ENCODE results near the gene PLXNA2.

The PLXNA2 gene

DNA sequence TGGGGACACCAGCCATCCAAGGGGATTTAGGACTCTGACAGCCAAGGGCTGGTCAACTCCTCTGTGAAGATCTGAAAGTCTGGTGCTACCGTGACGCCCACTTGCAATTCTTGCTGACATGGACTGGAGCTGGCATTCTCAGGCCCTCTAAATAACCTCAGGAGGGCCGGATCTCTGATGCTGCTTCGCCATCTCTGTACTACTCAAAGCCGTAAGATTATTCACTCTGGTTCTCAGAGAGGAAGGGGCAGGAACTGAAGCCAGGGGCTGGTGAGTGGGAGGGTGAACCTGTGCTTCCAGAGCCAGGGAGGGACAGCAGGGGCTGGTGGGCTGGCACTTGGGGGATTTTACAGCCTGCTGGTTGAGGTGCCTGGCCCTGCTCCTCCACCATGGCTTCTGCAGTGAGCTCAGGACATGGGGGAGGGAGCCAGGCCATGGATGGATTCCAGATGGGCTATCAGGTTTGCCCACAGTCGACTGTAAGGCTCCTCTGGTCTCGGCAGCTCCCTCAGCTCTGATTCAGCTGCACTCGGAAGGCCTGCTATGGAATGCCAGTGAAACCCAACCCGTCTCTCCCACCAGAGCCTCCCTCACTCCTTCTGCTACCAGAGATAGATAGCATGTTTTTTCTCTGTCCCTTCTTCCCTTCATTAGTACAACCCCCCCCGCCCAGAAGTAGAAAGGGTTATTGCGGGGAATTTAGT lies 84.5 kb downstream of the PLXNA2 start:
- DNase-seq (ENCODE audit: low spot score), result no peak

DNA sequence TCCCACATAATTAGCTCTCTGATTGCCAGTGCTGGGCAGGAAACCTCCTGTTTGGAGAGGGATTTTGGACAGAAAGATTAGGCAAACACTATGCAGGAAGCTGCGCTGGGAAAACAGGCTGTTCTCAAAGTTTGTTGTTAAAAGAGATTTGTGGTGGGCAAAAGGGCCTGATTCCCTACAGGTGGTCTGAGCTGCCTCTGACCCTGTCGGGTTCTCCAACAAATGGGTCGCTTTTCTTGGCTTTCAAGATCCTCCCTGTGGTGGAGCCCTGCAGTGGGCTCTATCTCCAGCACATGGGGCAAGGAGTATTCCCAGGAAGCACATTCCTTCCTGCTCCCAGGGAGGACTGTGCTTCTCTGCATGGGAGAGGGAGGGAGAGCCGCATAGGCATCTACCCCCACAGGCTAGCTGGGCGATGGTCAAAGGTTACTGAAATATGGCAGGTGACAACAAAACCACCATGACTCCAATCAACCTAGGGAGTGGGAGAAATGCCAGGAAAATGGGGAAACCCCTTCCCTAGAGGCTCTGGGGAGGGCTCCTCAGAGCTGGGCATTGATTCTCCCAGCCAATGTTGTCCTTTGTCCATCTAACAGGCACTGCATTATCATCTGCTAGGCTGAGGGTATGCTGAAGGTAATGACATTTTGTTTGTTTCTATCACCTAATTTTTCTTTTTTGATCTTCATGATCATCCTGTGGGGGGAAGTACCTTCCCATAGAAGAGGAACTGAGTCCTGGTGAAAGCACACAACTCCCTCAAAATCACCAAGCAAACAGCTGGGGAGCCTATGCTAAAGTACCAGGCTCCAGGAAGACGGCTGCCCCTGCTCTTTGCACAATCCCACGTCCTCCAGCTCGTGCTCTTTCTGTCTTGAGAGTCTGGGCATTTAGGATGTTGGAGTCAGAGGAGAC lies 85.3 kb downstream of the PLXNA2 start:
- peak; percentile 41 for DNase-seq (ENCODE audit: low spot score)

DNA sequence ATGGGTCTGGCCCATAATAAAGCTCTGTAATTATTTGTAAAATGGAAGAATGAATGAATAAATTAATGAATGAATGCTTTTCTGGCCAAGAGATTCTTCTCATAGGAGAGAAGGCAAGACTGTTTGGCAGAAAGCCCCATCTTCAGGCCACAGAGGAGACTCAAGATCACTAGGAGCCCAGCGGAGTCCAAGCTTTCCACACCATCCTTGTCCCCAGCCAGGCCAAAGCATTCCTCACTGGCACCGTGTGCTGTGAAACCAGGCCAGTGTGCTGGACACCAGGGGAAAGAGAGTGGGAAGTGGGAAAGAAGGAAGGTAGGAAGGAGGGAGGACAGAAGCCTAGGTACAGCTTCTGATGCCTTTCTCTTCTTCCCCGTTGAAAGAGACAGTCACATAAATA lies 86.4 kb downstream of the PLXNA2 start:
- no peak for DNase-seq (ENCODE audit: low spot score)

DNA sequence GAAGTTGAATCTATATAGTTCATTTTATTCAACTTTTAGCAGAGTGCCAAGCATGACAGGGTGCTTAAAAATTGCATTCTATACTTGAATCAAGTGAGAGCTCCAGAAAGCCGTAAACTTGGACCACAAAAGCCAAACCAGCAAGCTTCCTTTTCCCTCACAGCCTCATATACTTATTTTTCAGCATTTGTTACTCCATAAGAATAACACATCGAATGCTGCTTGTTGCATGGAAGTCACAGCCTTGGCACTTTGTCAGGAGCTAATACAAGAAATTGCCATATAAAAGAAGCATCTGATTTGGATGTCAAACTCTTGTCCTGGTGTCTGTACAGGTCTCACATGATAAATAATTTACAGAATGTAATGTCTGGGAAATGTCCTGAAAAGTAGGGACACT lies 87.4 kb downstream of the PLXNA2 start:
- DNase-seq (ENCODE audit: low spot score), result no peak

DNA sequence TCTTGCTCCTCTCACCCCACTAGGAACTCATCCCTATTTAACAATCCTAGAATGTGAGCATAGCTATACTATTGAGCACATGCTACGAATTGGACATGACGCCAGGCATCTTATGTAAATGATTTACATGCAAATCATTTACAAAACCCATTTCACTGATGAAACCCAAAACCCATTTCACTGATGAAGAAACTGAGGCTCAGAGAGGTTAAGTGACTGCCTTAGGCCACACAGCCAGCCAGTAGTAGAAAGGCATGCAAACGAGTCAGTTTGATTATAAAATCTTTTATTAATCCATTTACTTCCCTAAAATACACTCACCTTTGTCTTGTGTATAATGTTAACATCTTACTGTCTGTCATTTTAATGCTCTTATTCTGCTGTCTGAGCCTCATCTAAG lies 87.9 kb downstream of the PLXNA2 start:
- no peak for DNase-seq (ENCODE audit: low spot score)

DNA sequence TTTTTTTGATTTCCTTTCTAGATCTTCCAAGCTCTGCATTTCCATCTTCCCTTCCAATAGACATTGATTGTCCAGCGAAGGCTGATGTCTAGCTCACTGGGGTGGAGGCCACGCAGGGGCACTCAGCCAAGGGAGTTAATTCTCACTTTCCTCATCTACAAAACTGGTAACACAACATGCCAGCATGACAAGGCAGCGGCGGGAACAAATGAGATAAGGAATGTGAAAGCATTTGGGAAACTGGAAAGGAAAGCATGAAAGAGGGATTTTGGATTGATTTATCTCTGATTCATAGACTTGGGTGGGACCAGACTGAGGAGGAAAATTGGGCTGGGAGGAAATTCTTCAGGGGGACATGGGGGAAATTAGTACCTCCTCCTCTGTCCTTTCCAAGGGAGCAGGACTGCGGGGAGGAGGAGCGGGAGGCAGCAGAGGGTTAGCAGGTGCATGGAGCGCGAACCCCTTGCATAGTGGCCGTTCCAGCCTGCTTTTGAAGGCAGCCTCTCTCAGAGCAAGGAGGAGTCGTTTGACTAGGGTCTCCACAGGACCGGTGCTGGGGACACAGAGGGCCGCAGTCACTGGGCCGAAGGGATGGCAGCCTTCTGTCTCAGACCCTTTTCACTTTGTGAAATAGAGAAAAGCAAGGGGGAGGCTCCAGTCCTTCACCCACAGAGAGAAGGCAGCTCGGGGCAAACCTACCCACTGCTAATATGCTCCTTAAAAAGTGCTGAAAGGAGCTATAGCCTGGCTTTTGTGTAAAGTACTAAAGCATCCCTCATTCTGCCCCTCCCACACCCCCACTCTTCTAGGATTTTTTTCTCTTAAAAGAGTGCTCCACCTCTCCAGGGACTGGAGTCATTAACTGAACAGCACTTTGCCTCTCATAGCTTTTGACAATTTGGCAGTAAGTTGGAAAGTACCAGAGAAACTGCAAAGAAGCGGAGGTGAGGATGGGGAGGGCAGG lies 89.2 kb downstream of the PLXNA2 start:
- no peak for DNase-seq (ENCODE audit: low spot score)

DNA sequence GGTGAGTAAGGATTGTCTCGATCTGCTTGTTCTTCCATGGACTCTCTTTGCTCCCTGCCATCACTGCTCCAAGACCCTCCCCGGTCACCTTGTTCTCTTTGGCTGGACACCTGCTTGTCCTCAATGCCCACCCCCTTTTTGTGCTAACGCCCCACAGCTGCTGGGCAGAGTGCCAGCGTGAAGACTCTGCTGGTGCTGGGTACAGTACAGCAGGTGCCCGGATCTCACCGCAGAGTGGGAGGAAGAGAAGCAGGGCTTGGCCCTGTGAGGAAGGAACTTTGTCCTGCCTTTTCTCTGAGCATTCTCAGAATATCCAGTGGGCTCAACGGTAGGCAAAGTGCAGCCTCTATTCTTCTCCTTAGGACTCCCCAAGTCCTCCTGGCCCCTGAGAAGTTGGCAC lies 90.1 kb downstream of the PLXNA2 start:
- no peak for DNase-seq (ENCODE audit: low spot score)

DNA sequence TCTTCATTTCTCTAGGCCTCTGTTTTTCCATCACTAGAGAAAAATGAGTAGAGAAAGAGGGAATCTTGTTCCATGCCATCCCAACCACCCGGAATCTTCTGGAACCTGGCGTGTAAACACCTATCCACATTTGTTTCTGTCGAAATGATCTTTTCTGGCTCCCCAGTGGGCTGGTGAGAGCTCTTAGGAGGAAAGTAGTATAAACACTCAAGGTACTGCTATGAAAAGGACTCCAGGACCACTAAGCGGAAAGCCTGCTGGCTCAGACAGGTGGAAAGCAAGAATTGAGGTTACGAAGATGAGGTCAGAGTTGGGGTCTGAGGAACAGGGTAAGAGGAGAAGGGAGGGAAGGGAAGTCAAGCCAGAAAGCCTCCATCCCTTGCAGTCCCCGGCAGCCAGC lies 90.8 kb downstream of the PLXNA2 start:
- DNase-seq (ENCODE audit: low spot score), result no peak

DNA sequence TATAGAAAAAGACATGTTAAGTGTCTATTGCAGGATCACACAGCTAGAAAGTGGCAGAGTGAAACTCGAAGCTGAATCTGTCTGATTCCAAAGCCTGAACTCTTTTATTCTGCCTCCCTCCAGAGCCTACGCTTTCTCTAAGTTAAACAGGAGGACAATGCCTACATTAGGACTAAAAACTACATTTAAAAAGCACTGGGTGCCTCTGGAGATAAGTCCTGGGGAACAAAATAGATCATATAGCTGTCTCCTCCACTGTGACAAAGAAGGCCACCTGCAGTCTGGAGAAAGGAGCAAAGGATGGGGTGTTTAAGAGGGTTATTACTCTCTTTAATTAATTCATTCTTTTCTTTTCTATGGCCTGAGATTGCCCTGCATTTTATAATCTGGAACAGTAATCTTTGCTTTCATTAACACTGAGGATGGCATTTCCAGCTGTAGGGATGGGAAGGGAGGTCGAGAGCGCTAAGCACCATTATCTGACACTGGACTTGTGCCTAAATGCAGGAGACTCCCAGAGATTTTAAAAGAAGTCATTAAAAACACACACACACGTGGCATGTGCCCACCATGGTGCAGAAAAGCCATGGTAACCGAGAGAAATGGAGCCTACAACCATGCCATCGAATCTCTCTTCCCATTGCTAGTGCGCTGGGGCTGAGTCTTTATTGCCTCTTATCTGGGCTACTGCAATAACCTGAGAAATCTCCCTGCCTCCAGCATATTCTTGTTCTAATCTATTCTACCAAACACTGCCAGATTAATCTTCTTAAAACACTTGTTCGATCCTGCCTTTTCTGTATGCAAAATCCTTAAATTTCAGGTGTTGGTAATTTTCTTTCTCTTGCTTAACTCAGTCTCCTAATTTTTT lies 92.2 kb downstream of the PLXNA2 start:
- DNase-seq (ENCODE audit: low spot score), result no peak

DNA sequence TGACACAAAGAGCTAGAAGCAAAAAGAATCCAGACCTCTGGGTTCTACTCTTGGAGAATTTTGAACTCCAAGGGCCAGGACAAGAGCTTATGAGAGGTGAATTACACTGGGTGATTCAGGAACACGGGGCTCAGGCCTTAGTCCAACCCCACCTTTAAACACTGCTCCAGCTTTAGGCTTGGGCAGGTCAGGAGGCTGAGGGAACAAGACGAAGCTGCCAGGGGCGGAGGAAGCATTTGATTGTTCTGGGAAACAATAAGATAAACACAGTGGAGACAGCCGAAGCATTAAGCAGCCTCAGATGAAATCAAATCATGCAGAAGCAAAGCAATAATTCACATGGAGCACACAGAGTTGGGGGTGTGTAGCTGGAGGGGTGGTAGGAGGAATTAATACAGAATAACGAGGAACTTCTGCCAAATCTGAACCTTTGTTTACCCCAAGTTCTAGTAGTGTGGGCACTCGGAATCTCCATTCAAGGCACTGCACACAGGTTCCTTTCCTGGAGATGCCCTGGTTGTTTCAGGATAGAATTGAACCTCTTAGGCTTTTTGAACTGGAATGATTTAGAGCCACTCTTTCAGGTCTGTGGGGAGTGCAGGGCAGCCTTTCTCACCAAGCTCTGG lies 93.2 kb downstream of the PLXNA2 start:
- no peak for DNase-seq (ENCODE audit: low spot score)

DNA sequence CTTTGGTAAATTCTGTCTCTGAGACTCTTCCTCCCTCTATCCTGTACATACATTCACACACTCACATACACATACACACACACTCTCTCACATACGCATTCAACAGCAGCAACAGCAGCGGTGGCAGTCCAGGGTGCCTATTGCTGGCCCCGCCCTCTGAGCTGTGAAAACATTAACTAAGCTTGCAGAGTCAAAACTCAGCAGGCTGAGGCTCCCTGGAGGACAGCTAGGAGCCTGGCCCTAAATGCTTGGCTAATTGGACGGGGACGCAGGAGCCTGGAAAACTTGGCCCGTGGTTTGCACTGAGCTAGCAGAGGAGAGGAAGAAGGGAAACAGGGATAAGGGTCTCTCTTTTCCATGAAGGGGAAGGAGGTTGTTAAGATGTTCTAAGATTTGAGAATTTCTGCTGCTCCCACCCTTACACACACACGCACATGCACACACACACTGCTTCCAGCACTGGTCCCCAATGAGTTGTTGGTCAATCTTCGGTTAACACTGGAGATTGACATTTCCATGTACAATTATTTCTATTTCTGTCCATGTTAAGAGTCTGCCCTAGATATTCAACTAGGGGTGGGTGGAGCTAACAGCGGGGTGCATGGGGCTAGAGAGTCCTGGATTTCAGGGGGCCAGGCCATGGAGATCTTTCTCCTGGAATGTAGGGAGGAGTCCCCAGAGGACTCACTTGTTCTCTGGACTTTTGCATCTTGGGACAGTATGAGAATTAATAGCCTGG lies 94.2 kb downstream of the PLXNA2 start:
- peak; percentile 47 for DNase-seq (ENCODE audit: low spot score)

DNA sequence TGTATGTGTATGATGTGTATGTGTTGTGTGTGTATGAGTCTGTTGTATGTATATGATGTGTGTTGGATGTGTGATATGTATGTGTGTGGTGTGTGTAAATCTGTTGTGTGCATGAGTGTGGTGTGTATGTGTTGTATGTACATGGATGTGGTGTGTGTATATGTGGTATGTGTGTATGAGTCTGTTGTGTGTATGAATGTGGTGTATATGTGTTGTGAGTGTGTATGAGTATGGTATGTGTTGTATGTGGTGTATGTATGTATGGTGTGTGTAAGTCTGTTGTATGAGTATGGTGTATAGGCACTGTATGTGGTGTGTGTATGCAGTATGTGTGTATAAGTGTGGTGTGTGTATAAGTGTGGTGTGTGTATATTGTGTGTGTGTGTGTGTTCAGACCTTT lies 95.0 kb downstream of the PLXNA2 start:
- no peak for DNase-seq (ENCODE audit: low spot score)

DNA sequence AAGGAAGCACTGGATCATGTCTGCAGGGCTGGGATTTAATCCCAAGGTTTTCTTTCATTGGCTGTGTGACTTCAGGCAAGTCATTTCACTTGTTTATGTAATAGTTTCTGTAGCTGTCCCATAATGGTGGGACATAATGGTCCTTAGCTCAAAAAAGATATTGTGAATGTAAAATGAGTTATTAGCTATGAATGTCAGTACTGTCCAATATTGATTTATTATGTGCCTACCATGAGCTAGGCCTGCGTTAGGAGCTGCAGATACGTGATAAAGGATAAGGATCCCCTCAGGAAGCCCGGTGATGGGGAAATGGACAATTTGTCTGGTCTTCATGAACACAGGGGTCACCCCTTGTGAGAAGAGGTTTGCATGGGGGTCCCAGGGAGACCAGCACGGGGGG lies 95.8 kb downstream of the PLXNA2 start:
- no peak for DNase-seq (ENCODE audit: low spot score)

DNA sequence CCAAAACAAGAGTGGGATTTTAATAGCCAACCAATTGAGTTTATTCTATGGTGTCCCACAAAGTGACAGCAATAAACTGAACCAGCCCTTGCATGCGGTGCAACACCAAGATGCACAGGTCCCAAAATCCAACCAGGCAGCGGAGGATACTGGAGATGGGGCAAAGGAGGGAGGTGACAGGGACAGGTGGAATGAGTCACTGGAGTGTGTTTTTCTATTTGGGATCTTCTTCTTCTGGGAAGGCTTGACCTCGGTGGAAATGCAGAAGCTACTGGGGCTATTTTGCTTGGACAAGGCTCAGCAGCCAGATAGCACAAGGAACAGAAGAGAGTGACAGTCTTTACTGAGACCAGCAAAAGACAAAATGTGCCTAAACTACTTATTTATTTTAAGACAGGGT lies 97.5 kb downstream of the PLXNA2 start:
- DNase-seq (ENCODE audit: low spot score), result no peak

DNA sequence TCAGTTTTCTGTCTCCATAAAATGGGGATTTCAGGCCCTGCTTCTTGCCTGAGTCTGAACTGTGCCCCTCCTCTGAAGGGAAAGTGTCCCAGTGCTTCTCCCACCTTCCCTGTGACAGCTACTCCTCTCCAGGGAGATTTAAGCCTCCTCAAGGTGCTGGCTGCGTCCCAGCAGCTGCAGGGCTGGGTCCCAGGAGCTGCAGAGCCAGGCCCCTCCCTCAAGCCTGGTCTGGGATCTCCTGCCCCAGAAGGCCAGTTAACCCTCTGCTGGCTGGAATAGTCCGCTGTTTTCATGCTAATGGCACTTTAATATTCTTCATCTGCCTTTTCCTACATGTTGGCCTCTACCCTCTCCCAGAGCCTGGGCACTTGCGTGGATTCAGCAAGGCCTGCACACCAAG lies 99.0 kb downstream of the PLXNA2 start:
- no peak for DNase-seq (ENCODE audit: low spot score)

DNA sequence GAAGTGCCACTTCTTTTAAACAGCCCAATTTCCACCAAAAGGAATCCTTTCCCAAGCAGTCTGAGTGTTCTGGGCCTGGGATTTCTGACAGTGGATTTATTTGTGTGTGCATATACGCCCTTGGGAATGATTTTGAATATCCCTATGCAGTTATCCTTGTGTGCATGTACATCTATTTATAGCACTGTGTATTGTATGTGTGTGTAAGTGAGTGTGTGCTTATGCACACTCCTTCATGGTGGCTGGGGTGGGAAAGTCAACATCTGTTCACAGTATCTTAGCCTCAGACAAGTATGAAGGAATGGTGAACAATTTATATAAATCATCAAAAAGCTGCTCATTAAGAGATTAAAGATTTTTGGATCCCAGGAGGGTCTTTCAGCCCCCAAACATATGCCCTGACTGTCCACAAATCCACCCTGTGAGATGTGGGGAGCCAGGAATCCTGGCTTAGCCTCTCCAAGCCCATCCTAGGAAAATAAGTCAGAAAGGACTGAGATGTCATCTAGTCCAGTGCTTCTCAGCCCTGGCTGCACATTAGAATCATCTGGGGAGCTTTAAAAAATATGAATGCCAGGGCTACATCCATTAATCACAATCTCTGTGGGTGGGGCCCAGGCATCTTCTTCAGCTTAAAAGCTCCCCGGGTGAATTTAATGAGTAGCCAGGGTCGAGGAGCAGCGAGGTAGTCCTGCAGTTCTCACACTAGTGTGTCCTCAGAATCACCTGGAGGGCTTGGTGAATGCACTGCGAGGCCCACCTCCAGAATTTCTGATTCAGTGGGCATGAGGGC lies 101.4 kb downstream of the PLXNA2 start:
- DNase-seq (ENCODE audit: low spot score), result no peak

DNA sequence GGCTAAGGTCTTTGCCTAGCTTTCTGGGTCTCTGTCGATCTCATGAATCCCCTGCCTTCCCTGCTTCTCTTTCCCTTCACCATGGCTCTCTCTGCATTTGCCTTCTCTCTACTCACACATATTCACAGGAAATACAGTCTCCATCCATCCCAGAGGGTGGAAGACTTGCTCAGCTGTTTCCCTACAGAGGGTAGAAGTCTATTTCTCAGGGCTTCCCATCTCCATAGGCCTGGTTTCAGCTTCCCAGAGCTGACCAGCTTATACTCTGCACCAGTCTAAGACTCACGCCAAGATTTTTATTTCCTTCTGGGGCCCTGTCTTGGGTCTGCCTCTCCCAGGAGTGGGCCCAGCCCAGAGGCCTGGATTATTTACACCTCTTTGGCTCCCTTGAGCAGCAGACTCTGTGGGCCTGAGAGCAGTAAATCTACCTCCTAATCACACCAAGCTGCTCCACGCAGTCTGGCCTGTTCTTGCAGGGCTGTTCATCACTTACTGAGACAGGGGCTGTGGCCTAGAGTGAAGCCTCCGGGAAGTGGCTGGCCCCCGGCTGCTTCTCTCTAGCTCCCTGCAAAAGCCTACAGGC lies 102.5 kb downstream of the PLXNA2 start:
- DNase-seq (ENCODE audit: low spot score), result no peak

DNA sequence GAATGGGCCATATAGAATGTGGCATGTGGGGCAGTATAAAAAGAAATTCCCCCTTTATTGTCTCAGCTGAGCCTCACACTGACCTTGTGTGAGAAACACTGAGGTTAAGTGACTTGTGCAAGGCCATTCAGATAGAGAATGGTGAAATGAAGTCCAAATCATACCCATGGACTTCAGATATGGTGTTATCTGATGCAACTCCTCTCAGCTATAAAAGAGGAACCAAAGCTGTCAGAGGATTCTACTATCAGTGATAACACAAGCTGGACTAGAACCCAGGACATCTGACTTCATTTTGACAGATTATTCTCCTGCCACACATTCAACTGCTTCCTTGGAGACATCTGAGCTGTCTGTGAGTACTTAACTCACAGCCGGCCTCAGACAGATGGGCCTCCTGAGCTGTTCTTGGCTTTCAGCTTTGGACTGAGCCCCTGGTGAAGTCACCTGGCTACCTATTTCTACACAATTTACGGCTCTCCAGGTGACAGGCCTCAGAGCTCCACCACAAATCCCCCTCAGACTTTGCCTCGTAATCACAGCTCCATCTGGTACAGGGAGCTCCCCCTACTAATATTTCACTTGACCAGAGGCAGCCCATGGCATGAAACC lies 104.6 kb downstream of the PLXNA2 start:
- no peak for DNase-seq (ENCODE audit: low spot score)

DNA sequence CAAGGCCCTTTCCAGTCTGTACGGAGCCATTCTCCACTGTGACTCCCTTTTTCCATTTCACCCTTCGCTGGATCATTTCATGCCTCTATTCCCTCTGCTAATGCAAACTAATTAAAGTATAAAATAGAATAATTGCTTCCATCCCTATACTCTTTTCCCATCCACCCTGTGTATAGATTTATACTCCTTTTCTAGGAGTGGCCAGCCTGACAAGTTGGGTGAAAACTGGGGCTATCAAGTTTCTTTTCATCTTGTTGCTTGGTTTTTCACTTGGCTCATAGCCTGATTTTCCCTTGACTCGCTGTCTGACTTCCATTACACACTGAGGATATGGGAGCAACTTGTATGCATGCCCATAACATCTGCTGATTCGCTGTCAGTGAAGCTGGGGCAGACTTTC lies 107.0 kb downstream of the PLXNA2 start:
- DNase-seq (ENCODE audit: low spot score), result no peak
